ENCODE data around the gene U2AF1L4. TPM values are rescaled to one million over a fixed set of nuclear protein-coding genes. Genes with fewer than 3 reads are reported as not detected.

U2AF1L4 gene
- total and polyA plus RNA-seq, 2 of the 4 experiments (the other 2 are of a cell fraction): 6.1 to 15.0 TPM

GRCh38 chr19:35756377-35757230 lies 11.4 kb upstream of the U2AF1L4 start, which contains the start of gene HSPB6:
Gene HSPB6 (minus strand): TSS chr19:35757029. CDS start chr19:35757008, 21 bp downstream.
- peak; percentile 39 for TF ChIP-seq NFE2L2 (IDR thresholded peaks at IDR 0.05; ENCODE audit: low read depth, low read length)
- TF ChIP-seq CEBPB (IDR thresholded peaks at IDR 0.05; ENCODE audit: low read depth, low read length): no peak
- TF ChIP-seq MAFK (IDR thresholded peaks at IDR 0.05; ENCODE audit: low read depth, low read length): no peak
- no peak for TF ChIP-seq BHLHE40 (IDR thresholded peaks at IDR 0.05; ENCODE audit: low read depth, low read length)
- TF ChIP-seq POLR2A (IDR thresholded peaks at IDR 0.05; ENCODE audit: low read depth, low read length): peak; percentile 87
- peak within 1 kb of the TSS; percentile 43; the same call in 1 of the 2 replicates for H2BK20ac ChIP-seq (ENCODE audit: low read depth, low read length)
- peak within 1 kb of the TSS; percentile 95 for H2AK9ac ChIP-seq (replicated peaks; ENCODE audit: low read depth, low read length, poor library complexity)
- ATAC-seq (ENCODE audit: low read depth) (peak; percentile 26), DNase-seq (peak; percentile 72)
- peak within 1 kb of the TSS; percentile 88 for H3K14ac ChIP-seq (replicated peaks; ENCODE audit: low read depth, low read length)
- no peaks in the 10 kb centered on the region for H3K9me3 ChIP-seq (ENCODE audit: control insufficient read depth, insufficient read depth, low read length)
- peaks cover 35 to 68% of the 10 kb centered on the region in 2 experiments for H3K79me1 ChIP-seq (ENCODE audit: low read depth in 1 of 2, low read length in 2 of 2)
- peak within 1 kb of the TSS; percentile 96 for H2BK5ac ChIP-seq (ENCODE audit: low read depth, low read length, poor library complexity, severe bottlenecking)
- H3K9me1 ChIP-seq (ENCODE audit: insufficient read depth, low read length): peaks cover 20% of the 10 kb centered on the region; the same call in 1 of the 2 replicates
- peak within 1 kb of the TSS; percentile 92 for H4K91ac ChIP-seq (ENCODE audit: insufficient read depth, low read depth, low read length)
- peak within 1 kb of the TSS; percentile 92 for H2BK120ac ChIP-seq (ENCODE audit: low read depth, low read length)
- H3K4me3 ChIP-seq (ENCODE audit: insufficient read depth, low read depth, low read length): peak within 1 kb of the TSS; percentile 50
- CTCF ChIA-PET: interaction anchor here (0.6 kb wide), 1 partner anchor 175 kb away, joined by 3 read pairs; no protein-coding TSS in a partner anchor
- H3K4ac ChIP-seq (ENCODE audit: low read depth, low read length): peak within 1 kb of the TSS; percentile 91
- dilution Hi-C loops (cut with HindIII; ENCODE audit: low sequenced_read_pairs, unreplicated experiment) (no loop called here), intact Hi-C loops (cut with micrococcal nuclease) (loop anchor here (5.0 kb wide), 1 partner anchor 176 kb away; no protein-coding TSS in a partner anchor), in situ Hi-C loops (cut with MboI; ENCODE audit: low sequenced_read_pairs) (no loop called here)
- peak within 1 kb of the TSS; percentile 90 for H3K9ac ChIP-seq (ENCODE audit: low read depth, low read length)
- H3K23ac ChIP-seq (ENCODE audit: low read depth, low read length): peak within 1 kb of the TSS; percentile 94
- H4K8ac ChIP-seq (ENCODE audit: low read depth in 2 of 2, low read length in 2 of 2): peak within 1 kb of the TSS; percentile 78 to 94
- POLR2A ChIA-PET (ENCODE audit: unreplicated experiment): interaction anchor here (0.6 to 1.0 kb wide), 2 partner anchors 9 to 488 kb away, joined by 4 to 5 read pairs; partner anchors contain the start of gene LIN37
- H4K5ac ChIP-seq (ENCODE audit: low read depth, low read length): peak within 1 kb of the TSS; percentile 89
- H3K4me2 ChIP-seq (ENCODE audit: low read depth, low read length): peak within 1 kb of the TSS; percentile 93
- H4K20me1 ChIP-seq (ENCODE audit: insufficient read depth, low read length): peaks cover 6% of the 10 kb centered on the region; the same call in 1 of the 2 replicates
- H3K56ac ChIP-seq (ENCODE audit: extremely low read depth, insufficient read depth, low read length): peak within 1 kb of the TSS; percentile 84
- 5% methylated on average over 24 of the region's 52 CpGs; no CpG with 5 or more reads in 1 of the 2 experiments for WGBS, 2 experiments (ENCODE audit: extremely low coverage in 2 of 2, insufficient read length in 1 of 2)
- no peaks in the 10 kb centered on the region for H3K27me3 ChIP-seq (ENCODE audit: control insufficient read depth, insufficient read depth, low read length)
- peaks cover 13% of the 10 kb centered on the region for H3K4me1 ChIP-seq (ENCODE audit: control insufficient read depth, insufficient read depth, low read length)
- H3K27ac ChIP-seq (ENCODE audit: insufficient read depth, low read length): peak within 1 kb of the TSS; percentile 97
- peaks cover 33% of the 10 kb centered on the region for H3K36me3 ChIP-seq (ENCODE audit: control insufficient read depth, insufficient read depth, low read length)
- no TSS peak for BruUV-seq (replicated peaks)
- peak within 1 kb of the TSS; percentile 59; the same call in 1 of the 3 replicates for H2BK15ac ChIP-seq (ENCODE audit: low read depth, low read length)
- H3K18ac ChIP-seq (ENCODE audit: low read depth, low read length): peak within 1 kb of the TSS; percentile 74
- peak within 1 kb of the TSS; percentile 96 for H2AFZ ChIP-seq (replicated peaks; ENCODE audit: low read length, poor library complexity)
- peak within 1 kb of the TSS; percentile 91 for H2AK5ac ChIP-seq (ENCODE audit: low read depth, low read length)
